Omental fat pad (tissue), 4 donors: ENCODE data around the gene DSTYK. TPM values are rescaled to one million over a fixed set of nuclear protein-coding genes. Genes with fewer than 3 reads are reported as not detected.

ENCODE experiments used
- ATAC-seq: fragments of 150-250 bp; one replicate; pipeline ENCODE4 v1.9.1; 2016; ENCODE audit warnings: mild to moderate bottlenecking, moderate library complexity; ENCODE audit not compliant: low FRiP score
- DNase-seq: peaks from one replicate; pipeline ENCODE4 v3.0.0-alpha.2; 2019; ENCODE audit warnings: low spot score
- CTCF ChIP-seq, 3 donors: fragments of 450-650 bp; IDR thresholded peaks; one replicate each; pipeline ENCODE4 v1.5.1; 2016 to 2017; ENCODE audit warnings: antibody characterized with exemption in 3 of 3, mild to moderate bottlenecking in 3 of 3, moderate library complexity in 2 of 3
- total RNA-seq, 4 donors: library from RNA; depleted of rRNA; stranded (reverse); fragments of >200 nt; gene quantifications; one replicate each; pipeline ENCODE4 v1.1.0, GENCODE V29; 2016

The DSTYK gene
- total RNA-seq, 4 donors from 2014 or later = 7.6 to 13.0 (median 11.4) TPM

- no peak for DNase-seq
- no peak for ATAC-seq
- no peak for TF ChIP-seq CTCF (IDR thresholded peaks at IDR 0.05)
Measured at GRCh38 chr1:205144046-205144720, 67.3 kb downstream of the DSTYK start.

- no peak for TF ChIP-seq CTCF (IDR thresholded peaks at IDR 0.05)
- DNase-seq (no peak), ATAC-seq (no peak)
Measured at GRCh38 chr1:205142102-205142469, 69.4 kb downstream of the DSTYK start.

- ATAC-seq (peak; percentile 37), DNase-seq (peak; percentile 91)
Measured at GRCh38 chr1:205141236-205142101, 70.0 kb downstream of the DSTYK start.

GRCh38 chr1:205140113-205140512, 71.4 kb downstream of the DSTYK start:
- TF ChIP-seq CTCF (IDR thresholded peaks at IDR 0.05) = no peak
- ATAC-seq (no peak), DNase-seq (no peak)

More at GRCh38 chr1:205141236-205142101, 70.0 kb downstream of the DSTYK start:
- peak in 1 of 3 donors; percentile 65 for TF ChIP-seq CTCF (IDR thresholded peaks at IDR 0.05)

GRCh38 chr1:205137901-205138300, 73.6 kb downstream of the DSTYK start:
- no peak for TF ChIP-seq CTCF (IDR thresholded peaks at IDR 0.05)
- DNase-seq (no peak), ATAC-seq (no peak)

GRCh38 chr1:205133287-205133686, 78.2 kb downstream of the DSTYK start:
- no peak for TF ChIP-seq CTCF (IDR thresholded peaks at IDR 0.05)
- DNase-seq = no peak
- no peak for ATAC-seq
